Measurements from ENCODE around the gene PKN1. TPM values are rescaled to one million over a fixed set of nuclear protein-coding genes. Genes with fewer than 3 reads are reported as not detected.

The PKN1 gene
- total and polyA plus RNA-seq, 9 of the 15 experiments (the other 6 are each of a cell fraction or from before 2014, with no cell fraction given), result 0.30 to 228 (median 77.5) TPM

DNA sequence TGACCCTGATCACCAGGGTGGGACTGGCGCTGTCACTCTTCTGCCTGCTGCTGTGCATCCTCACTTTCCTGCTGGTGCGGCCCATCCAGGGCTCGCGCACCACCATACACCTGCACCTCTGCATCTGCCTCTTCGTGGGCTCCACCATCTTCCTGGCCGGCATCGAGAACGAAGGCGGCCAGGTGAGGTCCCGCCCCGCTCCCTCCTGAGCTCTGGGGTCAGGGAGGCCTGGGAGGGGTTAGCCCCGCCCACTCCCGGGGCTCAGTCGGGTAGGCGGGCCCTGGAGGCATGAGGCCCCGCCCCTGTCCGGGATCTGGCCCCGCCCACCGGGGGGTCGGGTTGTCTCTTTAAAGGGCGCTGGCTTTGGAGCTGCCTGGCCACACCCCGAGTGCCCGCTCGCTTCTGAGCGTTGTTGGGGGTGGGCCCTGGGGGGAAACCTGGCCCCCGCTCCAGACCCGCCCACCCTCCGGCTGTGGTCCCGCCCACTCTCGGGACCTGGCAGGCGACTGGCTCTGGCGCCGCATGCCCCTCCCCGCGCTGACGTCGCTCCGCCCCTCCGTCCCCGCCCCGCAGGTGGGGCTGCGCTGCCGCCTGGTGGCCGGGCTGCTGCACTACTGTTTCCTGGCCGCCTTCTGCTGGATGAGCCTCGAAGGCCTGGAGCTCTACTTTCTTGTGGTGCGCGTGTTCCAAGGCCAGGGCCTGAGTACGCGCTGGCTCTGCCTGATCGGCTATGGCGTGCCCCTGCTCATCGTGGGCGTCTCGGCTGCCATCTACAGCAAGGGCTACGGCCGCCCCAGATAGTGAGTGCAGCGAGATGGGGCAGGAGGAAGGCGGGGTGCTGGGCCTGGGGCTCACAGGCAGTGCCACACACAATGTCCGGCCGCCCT lies 27.1 kb upstream of the PKN1 start (continued):
- 0 out of 2 replicates have a peak, but pooled peaks have one; percentile 20 for TF ChIP-seq ZBED1 (IDR thresholded peaks at IDR 0.05)
- TF ChIP-seq TBP (optimal IDR thresholded peaks at IDR 0.05; ENCODE audit: low read depth, low read length), result peak; percentile 23
- TF ChIP-seq HNRNPK (IDR thresholded peaks at IDR 0.05; ENCODE audit: low read depth, low read length, poor library complexity, severe bottlenecking), result peak; percentile 55
- TF ChIP-seq ZFP36 (IDR thresholded peaks at IDR 0.05; ENCODE audit: low read depth, low read length, partially characterized antibody), result no peak
- no peak for TF ChIP-seq ZKSCAN3 (CRISPR knock-in tag; IDR thresholded peaks at IDR 0.05)
- no peak for TF ChIP-seq FOXM1 (IDR thresholded peaks at IDR 0.05; ENCODE audit: low read depth)
- TF ChIP-seq FOXM1 (CRISPR knock-in tag; IDR thresholded peaks at IDR 0.05; ENCODE audit: low read depth), result peak; percentile 73; the same call in 1 of the 2 replicates
- TF ChIP-seq, protein P1, sequence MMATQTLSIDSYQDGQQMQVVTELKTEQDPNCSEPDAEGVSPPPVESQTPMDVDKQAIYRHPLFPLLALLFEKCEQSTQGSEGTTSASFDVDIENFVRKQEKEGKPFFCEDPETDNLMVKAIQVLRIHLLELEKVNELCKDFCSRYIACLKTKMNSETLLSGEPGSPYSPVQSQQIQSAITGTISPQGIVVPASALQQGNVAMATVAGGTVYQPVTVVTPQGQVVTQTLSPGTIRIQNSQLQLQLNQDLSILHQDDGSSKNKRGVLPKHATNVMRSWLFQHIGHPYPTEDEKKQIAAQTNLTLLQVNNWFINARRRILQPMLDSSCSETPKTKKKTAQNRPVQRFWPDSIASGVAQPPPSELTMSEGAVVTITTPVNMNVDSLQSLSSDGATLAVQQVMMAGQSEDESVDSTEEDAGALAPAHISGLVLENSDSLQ (IDR thresholded peaks at IDR 0.05), result peak; percentile 64
- TF ChIP-seq, protein P2, sequence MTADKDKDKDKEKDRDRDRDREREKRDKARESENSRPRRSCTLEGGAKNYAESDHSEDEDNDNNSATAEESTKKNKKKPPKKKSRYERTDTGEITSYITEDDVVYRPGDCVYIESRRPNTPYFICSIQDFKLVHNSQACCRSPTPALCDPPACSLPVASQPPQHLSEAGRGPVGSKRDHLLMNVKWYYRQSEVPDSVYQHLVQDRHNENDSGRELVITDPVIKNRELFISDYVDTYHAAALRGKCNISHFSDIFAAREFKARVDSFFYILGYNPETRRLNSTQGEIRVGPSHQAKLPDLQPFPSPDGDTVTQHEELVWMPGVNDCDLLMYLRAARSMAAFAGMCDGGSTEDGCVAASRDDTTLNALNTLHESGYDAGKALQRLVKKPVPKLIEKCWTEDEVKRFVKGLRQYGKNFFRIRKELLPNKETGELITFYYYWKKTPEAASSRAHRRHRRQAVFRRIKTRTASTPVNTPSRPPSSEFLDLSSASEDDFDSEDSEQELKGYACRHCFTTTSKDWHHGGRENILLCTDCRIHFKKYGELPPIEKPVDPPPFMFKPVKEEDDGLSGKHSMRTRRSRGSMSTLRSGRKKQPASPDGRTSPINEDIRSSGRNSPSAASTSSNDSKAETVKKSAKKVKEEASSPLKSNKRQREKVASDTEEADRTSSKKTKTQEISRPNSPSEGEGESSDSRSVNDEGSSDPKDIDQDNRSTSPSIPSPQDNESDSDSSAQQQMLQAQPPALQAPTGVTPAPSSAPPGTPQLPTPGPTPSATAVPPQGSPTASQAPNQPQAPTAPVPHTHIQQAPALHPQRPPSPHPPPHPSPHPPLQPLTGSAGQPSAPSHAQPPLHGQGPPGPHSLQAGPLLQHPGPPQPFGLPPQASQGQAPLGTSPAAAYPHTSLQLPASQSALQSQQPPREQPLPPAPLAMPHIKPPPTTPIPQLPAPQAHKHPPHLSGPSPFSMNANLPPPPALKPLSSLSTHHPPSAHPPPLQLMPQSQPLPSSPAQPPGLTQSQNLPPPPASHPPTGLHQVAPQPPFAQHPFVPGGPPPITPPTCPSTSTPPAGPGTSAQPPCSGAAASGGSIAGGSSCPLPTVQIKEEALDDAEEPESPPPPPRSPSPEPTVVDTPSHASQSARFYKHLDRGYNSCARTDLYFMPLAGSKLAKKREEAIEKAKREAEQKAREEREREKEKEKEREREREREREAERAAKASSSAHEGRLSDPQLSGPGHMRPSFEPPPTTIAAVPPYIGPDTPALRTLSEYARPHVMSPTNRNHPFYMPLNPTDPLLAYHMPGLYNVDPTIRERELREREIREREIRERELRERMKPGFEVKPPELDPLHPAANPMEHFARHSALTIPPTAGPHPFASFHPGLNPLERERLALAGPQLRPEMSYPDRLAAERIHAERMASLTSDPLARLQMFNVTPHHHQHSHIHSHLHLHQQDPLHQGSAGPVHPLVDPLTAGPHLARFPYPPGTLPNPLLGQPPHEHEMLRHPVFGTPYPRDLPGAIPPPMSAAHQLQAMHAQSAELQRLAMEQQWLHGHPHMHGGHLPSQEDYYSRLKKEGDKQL (CRISPR knock-in tag; IDR thresholded peaks at IDR 0.05; ENCODE audit: borderline replicate concordance), result no peak
- TF ChIP-seq ETV6 (IDR thresholded peaks at IDR 0.05; ENCODE audit: borderline replicate concordance in 1 of 2, low read depth in 2 of 2, low read length in 1 of 2), result no peak
- TF ChIP-seq ETV6 (CRISPR knock-in tag; IDR thresholded peaks at IDR 0.05; ENCODE audit: borderline replicate concordance), result no peak
- TF ChIP-seq, protein P3, sequence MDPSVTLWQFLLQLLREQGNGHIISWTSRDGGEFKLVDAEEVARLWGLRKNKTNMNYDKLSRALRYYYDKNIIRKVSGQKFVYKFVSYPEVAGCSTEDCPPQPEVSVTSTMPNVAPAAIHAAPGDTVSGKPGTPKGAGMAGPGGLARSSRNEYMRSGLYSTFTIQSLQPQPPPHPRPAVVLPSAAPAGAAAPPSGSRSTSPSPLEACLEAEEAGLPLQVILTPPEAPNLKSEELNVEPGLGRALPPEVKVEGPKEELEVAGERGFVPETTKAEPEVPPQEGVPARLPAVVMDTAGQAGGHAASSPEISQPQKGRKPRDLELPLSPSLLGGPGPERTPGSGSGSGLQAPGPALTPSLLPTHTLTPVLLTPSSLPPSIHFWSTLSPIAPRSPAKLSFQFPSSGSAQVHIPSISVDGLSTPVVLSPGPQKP (CRISPR knock-in tag; IDR thresholded peaks at IDR 0.05), result no peak
- TF ChIP-seq, protein P4, sequence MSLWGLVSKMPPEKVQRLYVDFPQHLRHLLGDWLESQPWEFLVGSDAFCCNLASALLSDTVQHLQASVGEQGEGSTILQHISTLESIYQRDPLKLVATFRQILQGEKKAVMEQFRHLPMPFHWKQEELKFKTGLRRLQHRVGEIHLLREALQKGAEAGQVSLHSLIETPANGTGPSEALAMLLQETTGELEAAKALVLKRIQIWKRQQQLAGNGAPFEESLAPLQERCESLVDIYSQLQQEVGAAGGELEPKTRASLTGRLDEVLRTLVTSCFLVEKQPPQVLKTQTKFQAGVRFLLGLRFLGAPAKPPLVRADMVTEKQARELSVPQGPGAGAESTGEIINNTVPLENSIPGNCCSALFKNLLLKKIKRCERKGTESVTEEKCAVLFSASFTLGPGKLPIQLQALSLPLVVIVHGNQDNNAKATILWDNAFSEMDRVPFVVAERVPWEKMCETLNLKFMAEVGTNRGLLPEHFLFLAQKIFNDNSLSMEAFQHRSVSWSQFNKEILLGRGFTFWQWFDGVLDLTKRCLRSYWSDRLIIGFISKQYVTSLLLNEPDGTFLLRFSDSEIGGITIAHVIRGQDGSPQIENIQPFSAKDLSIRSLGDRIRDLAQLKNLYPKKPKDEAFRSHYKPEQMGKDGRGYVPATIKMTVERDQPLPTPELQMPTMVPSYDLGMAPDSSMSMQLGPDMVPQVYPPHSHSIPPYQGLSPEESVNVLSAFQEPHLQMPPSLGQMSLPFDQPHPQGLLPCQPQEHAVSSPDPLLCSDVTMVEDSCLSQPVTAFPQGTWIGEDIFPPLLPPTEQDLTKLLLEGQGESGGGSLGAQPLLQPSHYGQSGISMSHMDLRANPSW (CRISPR knock-in tag; IDR thresholded peaks at IDR 0.05), result 0 out of 2 replicates have a peak, but pooled peaks have one; percentile 49
- TF ChIP-seq ATF7 (IDR thresholded peaks at IDR 0.05), result peak; percentile 59; the same call in 1 of the 2 replicates
- TF ChIP-seq, protein P5, sequence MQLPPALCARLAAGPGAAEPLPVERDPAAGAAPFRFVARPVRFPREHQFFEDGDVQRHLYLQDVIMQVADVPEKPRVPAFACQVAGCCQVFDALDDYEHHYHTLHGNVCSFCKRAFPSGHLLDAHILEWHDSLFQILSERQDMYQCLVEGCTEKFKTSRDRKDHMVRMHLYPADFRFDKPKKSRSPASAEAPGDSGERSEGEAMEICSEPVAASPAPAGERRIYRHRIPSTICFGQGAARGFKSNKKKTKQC (CRISPR knock-in tag; IDR thresholded peaks at IDR 0.05), result peak; percentile 57; the same call in 1 of the 2 replicates
